MG63 (cell line): ENCODE results near the gene MYH7. TPM values are rescaled to one million over a fixed set of nuclear protein-coding genes. Genes with fewer than 3 reads are reported as not detected.
"Not testable (repeated sequence)": the region's sequence is repeated elsewhere in the genome, so short reads cannot be mapped to it uniquely, and the experiment has no call there.

ENCODE experiments used
- DNase-seq: peaks from one replicate; pipeline ENCODE4 v3.0.0-alpha.2; 2020
- H3K27me3 ChIP-seq: fragments of 250-450 bp; sonication (Bioruptor Pico); 2 replicates; pipeline ENCODE4 v1.5.1; 2020; ENCODE audit warnings: mild to moderate bottlenecking, moderate library complexity
- H3K36me3 ChIP-seq: fragments of 250-450 bp; sonication (Bioruptor Pico); 2 replicates; pipeline ENCODE4 v1.5.1; 2020; ENCODE audit warnings: mild to moderate bottlenecking, moderate library complexity
- H3K4me3 ChIP-seq: fragments of 250-450 bp; sonication (Bioruptor Pico); 2 replicates; pipeline ENCODE4 v1.5.1; 2020; ENCODE audit warnings: mild to moderate bottlenecking, moderate library complexity
- H3K9me3 ChIP-seq: fragments of 250-450 bp; sonication (Bioruptor Pico); 2 replicates; pipeline ENCODE4 v1.5.1; 2020; ENCODE audit warnings: mild to moderate bottlenecking, moderate library complexity
- total RNA-seq: library from RNA; depleted of rRNA; stranded (reverse); fragments of >200 nt; shearing (Covaris generic); gene quantifications from 2 replicates; pipeline ENCODE4 v1.2.3, GENCODE V29; 2014; ENCODE audit warnings: low replicate concordance

The MYH7 gene
- total RNA-seq, 1 experiment from 2014 or later = not detected

- not testable (repeated sequence) for H3K27me3 ChIP-seq, H3K36me3 ChIP-seq, DNase-seq, H3K4me3 ChIP-seq, H3K9me3 ChIP-seq
Observed at GRCh38 chr14:23456883-23457586, 21.6 kb upstream of the MYH7 start.

- DNase-seq = no peak
- H3K9me3 ChIP-seq = no peaks in the 10 kb centered on the region
- H3K4me3 ChIP-seq = no peak overlapping the region
- H3K27me3 ChIP-seq = no peaks in the 10 kb centered on the region; the same call in 1 of the 2 replicates
- no peaks in the 10 kb centered on the region for H3K36me3 ChIP-seq
Observed at GRCh38 chr14:23454445-23454856, 19.0 kb upstream of the MYH7 start.

- no peaks in the 10 kb centered on the region; the same call in 1 of the 2 replicates for H3K27me3 ChIP-seq
- H3K9me3 ChIP-seq = no peaks in the 10 kb centered on the region
- DNase-seq = no peak
- no peaks in the 10 kb centered on the region for H3K36me3 ChIP-seq
- no peak overlapping the region for H3K4me3 ChIP-seq
Observed at GRCh38 chr14:23452237-23452636, 16.8 kb upstream of the MYH7 start.

GRCh38 chr14:23450379-23450778 lies 14.9 kb upstream of the MYH7 start:
- Histone ChIP-seq H3K27me3 (no peaks in the 10 kb centered on the region; the same call in 1 of the 2 replicates), H3K9me3 (no peaks in the 10 kb centered on the region), H3K4me3 (no peak overlapping the region), H3K36me3 (no peaks in the 10 kb centered on the region)
- DNase-seq = no peak

DNA sequence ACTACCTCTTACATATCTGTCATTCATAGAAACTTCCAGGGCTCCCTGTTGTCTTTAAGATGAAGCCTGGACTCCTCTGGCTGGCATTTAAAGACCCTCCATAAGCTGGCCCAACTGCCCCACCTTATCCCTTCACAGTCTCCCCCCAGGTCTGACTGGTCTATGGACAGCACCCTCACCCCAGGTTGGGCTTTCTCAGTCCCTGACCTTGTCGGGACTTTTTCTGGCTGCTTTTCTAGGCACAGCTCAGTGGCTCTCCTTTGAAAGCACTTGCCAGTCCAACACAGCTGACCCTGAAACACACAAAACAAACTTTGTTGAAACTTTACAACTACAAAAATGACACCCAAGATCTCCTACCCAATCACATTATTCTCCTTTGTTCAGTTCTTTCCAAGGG lies 13.9 kb upstream of the MYH7 start:
- H3K9me3 ChIP-seq = no peaks in the 10 kb centered on the region
- H3K27me3 ChIP-seq = no peaks in the 10 kb centered on the region; the same call in 1 of the 2 replicates
- H3K4me3 ChIP-seq = no peak overlapping the region
- H3K36me3 ChIP-seq = no peaks in the 10 kb centered on the region
- DNase-seq = no peak

- H3K4me3 ChIP-seq = no peak overlapping the region
- H3K36me3 ChIP-seq = no peaks in the 10 kb centered on the region
- H3K27me3 ChIP-seq = no peaks in the 10 kb centered on the region; the same call in 1 of the 2 replicates
- H3K9me3 ChIP-seq = no peaks in the 10 kb centered on the region
- DNase-seq = no peak
Observed at GRCh38 chr14:23447361-23448350, 12.2 kb upstream of the MYH7 start.

DNA sequence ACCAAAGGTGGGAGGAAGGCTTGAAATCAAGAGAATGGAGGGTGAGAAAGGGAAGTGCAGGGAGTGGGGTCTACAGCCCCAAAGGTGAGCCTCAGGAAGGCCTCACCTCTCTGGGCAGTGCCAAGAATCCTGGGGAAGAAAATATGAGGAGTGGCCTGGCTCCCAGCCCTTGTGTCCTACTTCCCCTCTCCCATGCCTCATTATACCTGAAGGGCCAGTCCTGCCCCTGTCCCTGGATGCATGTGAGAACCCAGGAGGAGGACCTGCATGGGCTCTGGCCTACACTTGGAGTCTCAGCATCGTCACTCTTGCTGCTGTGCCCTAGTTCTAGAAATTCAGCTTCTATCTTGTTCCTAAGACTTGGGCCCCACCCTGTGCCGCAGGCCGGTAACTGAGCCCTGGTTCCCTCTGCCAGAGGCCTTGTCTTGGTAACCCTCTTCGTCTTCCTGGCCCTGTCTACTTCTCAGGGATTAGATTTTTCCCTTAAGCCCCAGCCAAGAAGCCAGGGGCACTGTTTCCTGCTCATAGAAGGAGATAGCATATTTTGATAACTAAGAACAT lies 10.9 kb upstream of the MYH7 start:
- DNase-seq = no peak
- Histone ChIP-seq H3K4me3 (no peak overlapping the region), H3K9me3 (no peaks in the 10 kb centered on the region), H3K36me3 (no peaks in the 10 kb centered on the region), H3K27me3 (no peaks in the 10 kb centered on the region; the same call in 1 of the 2 replicates)

DNA sequence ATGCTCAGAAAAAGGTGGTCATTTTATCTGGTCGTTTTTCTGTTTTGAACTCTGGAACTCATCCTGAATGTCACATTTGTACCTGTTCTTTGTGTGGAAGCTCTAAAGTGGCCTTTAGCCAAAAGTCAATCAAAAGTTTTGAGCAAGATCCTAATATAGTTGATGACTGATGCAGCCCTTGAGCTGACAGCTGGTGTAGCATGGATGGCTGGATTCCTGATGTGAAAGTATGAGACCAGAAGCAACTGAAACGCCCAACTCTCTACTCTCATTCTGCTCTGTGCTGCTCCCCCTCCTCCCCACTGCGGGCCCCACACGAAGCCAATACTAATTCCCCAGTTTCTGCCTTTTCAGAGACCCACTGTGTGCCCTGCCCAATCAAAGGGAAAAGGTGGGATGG lies 10.3 kb upstream of the MYH7 start:
- no peaks in the 10 kb centered on the region for H3K27me3 ChIP-seq
- no peaks in the 10 kb centered on the region for H3K9me3 ChIP-seq
- no peaks in the 10 kb centered on the region for H3K36me3 ChIP-seq
- no peak for DNase-seq
- H3K4me3 ChIP-seq = no peak overlapping the region

DNA sequence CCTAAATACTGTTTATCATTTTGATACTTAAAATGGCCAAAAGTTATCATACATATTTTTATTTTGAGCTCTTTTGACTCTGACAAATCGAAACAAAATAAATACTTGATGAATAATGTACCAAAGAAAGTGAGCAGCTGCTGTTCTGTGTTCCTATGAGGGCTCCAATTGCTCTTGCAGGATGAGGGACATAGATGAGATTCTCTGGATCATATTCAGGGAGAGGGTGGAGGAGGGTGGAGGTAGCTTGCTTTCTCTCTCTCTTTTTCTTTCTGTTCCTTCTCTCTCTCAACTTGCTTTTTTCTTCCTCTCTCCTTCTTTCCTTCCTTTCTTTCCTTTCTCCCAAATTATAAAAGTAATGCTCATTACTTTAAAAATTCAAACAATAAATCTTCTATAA lies 8.9 kb upstream of the MYH7 start:
- H3K27me3 ChIP-seq = no peaks in the 10 kb centered on the region
- DNase-seq = no peak
- no peak overlapping the region for H3K4me3 ChIP-seq
- H3K9me3 ChIP-seq = no peaks in the 10 kb centered on the region
- H3K36me3 ChIP-seq = no peaks in the 10 kb centered on the region

- Histone ChIP-seq H3K9me3 (no peaks in the 10 kb centered on the region), H3K4me3 (no peak overlapping the region), H3K36me3 (no peaks in the 10 kb centered on the region), H3K27me3 (no peaks in the 10 kb centered on the region)
- no peak for DNase-seq
Observed at GRCh38 chr14:23443881-23444280, 8.4 kb upstream of the MYH7 start.

DNA sequence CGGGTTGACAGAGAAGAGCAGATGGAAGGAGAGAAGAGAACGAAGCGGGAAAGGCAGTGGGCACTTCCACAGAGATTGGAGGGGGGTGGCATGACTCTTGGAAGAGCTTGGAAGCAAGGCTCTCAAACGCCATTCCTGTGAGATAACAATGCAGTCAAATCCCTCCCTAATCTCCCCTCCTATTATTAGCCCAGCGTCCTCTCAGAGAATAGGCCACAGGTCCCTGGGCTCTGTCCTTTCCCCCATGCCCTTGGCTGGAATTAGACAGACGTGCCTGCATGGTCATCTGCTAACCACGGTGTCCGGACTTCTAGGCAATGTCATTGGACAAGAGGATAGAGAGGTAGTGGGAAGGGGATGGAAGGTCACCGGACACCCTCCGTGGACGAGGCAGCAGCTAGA lies 8.0 kb upstream of the MYH7 start:
- no peak for DNase-seq
- Histone ChIP-seq H3K27me3 (no peaks in the 10 kb centered on the region), H3K36me3 (no peaks in the 10 kb centered on the region), H3K9me3 (no peaks in the 10 kb centered on the region), H3K4me3 (no peak overlapping the region)

DNA sequence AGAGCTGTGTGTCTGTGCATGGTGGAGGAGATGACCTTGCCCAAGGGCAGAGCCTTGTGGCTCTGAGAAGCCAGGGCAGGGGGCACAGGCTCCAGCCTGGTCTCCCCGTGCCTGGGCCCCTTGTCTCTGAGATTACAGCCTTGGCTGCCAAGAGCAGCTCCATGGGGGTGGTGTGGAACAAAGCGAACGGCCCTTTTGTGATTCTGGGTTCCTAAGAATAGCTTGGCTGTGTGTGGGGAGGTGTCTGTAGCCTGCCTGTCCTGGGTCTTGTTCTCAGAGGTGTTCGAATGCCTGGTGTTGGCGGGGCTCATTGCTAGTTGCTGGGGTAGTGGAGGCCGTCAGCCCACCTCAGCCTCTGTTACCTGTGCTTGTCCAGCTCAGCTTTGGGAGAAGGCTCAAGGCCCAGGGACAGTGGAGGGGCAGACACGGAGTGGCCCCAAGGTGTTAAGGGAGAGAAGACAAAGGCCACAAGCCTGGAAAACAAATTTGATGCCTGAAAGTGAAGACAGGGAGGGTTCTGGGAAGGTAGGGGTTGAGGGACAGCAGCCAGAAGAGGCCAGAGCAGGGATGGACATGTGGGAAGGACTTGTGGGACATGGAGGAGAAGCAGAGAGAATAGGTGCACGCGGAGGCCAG lies 7.4 kb upstream of the MYH7 start:
- H3K36me3 ChIP-seq = no peaks in the 10 kb centered on the region
- H3K4me3 ChIP-seq = no peak overlapping the region
- H3K27me3 ChIP-seq = no peaks in the 10 kb centered on the region
- no peak for DNase-seq
- no peaks in the 10 kb centered on the region for H3K9me3 ChIP-seq

DNA sequence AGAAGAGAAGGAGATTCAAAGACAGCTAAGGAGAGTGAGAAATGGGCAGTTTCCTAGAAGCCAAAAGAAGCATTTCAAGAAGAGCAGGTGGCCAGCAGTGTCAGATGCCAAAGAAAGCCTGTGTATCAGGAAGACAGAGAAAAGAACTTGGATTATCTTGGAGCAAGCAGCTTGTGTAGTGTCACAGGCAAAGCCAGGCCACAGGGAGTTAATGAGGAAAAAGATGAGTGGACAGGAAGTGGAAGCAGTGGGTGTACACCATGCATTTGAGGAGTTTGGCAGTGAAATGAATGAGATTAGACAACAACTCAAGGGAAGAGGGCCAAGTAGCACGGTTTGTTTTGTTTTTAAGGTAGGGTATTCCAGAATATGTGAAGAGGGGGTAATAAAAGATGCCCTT lies 5.6 kb upstream of the MYH7 start:
- no peaks in the 10 kb centered on the region for H3K27me3 ChIP-seq
- H3K4me3 ChIP-seq = no peak overlapping the region
- H3K9me3 ChIP-seq = no peaks in the 10 kb centered on the region
- no peaks in the 10 kb centered on the region for H3K36me3 ChIP-seq
- DNase-seq = peak; percentile 20

GRCh38 chr14:23439107-23439835 lies 3.8 kb upstream of the MYH7 start:
- no peak for DNase-seq

GRCh38 chr14:23438101-23438971 lies 2.9 kb upstream of the MYH7 start:
- no peaks in the 10 kb centered on the region for H3K9me3 ChIP-seq
- no peaks in the 10 kb centered on the region for H3K27me3 ChIP-seq
- no peak overlapping the region for H3K4me3 ChIP-seq
- no peaks in the 10 kb centered on the region for H3K36me3 ChIP-seq
- DNase-seq = no peak

More at GRCh38 chr14:23439107-23439835, 3.8 kb upstream of the MYH7 start:
- no peaks in the 10 kb centered on the region for H3K36me3 ChIP-seq
- H3K27me3 ChIP-seq = no peaks in the 10 kb centered on the region
- no peak overlapping the region for H3K4me3 ChIP-seq
- no peaks in the 10 kb centered on the region for H3K9me3 ChIP-seq
